Heart left ventricle (tissue), 13 donors: ENCODE results near the gene ZNF212.

Experiments
- CTCF ChIP-seq, 12 donors: fragments of 200-600 bp; sonication (generic) in 4 of 12; IDR thresholded peaks; one replicate each; pipeline versions ENCODE4 v1.5.0 to v1.8.0; 2018 to 2022; ENCODE audit warnings: antibody characterized with exemption in 12 of 12, mild to moderate bottlenecking in 5 of 12
- POLR2A ChIP-seq, 2 donors: fragments of 450-650 bp; IDR thresholded peaks; one replicate each; pipeline ENCODE4 v1.6.1; 2017; ENCODE audit warnings: antibody characterized with exemption in 2 of 2, mild to moderate bottlenecking in 2 of 2, moderate library complexity in 2 of 2
- donor health status: ischemic (EF 13 %, LVEDD 7.1; RV severe dilation, severe dysfunction).
- donor health status: DM: no; HTN: yes; CAD: no.
- donor health status: DM: no; HTN: no; CAD: no.
- donor health status: ischemic (EF 25% LVEDD 6.9; RV normal size, moderate dysfunction).
- donor health status: ischemic (EF 25% LVEDD 5.7; RV mildly dilated, moderate dysfunction).
- donor health status: ischemic (EF 35%, LVEDD 5.7; RV mildly dilated, moderate dysfunction).
- donor health status: nonischemic (EF 11% LVEDD 7.7; RV severe dilation, severe dysfunction).
- donor health status: DM: yes; HTN: yes; CAD: no.
- donor health status: PGD.
- donor health status: ischemic (EF 29% LVEDD 5.4; RV normal size, mild dysfunction).
- donor health status: nonischemic (EF 23%, LVEDD 6.1; RV moderate dilation, normal function).

- no peak for TF ChIP-seq CTCF (IDR thresholded peaks at IDR 0.05)
- TF ChIP-seq POLR2A (IDR thresholded peaks at IDR 0.05) = no peak
These were observed 53.0 kb downstream of the ZNF212 start for GRCh38 chr7:149292462-149292823.
